DND-41 (cell line): ENCODE data around the gene PNMA6F.
A peak's percentile ranks its signal among the peaks of the same experiment; 100 is the strongest.
"Not testable (repeated sequence)": the region's sequence is repeated elsewhere in the genome, so short reads cannot be mapped to it uniquely, and the experiment has no call there.

Experiments used
- ATAC-seq: fragments of 200-7000 bp; cut with Tn5 transposase; 3 replicates; pipeline ENCODE4 v1.9.1; 2021; ENCODE audit warnings: low read depth; ENCODE audit not compliant: insufficient read depth
- DNase-seq: peaks from one replicate; pipeline ENCODE4 v3.0.0-alpha.2; 2020
- H2AFZ ChIP-seq: 2 replicates; pipeline ENCODE4 v1.6.0; 2012; ENCODE audit warnings: low read depth, low read length
- H3K27ac ChIP-seq: 2 replicates; pipeline ENCODE4 v1.5.1; 2012; ENCODE audit warnings: low read length, inconsistent platforms
- H3K27me3 ChIP-seq: fragments of 200-600 bp; sonication (generic); 2 replicates; pipeline ENCODE4 v1.6.0; 2012; ENCODE audit warnings: low read length, mild to moderate bottlenecking, inconsistent platforms; ENCODE audit not compliant: insufficient read depth, poor library complexity
- H3K36me3 ChIP-seq: 2 replicates; pipeline ENCODE4 v1.5.1; 2012; ENCODE audit warnings: low read length, inconsistent platforms; ENCODE audit not compliant: insufficient read depth
- H3K4me1 ChIP-seq: 2 replicates; pipeline ENCODE4 v1.5.1; 2012; ENCODE audit warnings: mild to moderate bottlenecking, low read length; ENCODE audit not compliant: insufficient read depth
- H3K4me2 ChIP-seq: 2 replicates; pipeline ENCODE4 v1.6.0; 2012; ENCODE audit warnings: mild to moderate bottlenecking, moderate library complexity, low read length, inconsistent platforms; ENCODE audit not compliant: insufficient read depth
- H3K4me3 ChIP-seq, 2 experiments: fragments of 200-600 bp in 1 of 2; shearing (Covaris generic) in 1 of 2; 2 replicates each; pipeline ENCODE4 v1.5.1; 2012 to 2016; ENCODE audit warnings: inconsistent platforms in 2 of 2, low read length in 2 of 2, mild to moderate bottlenecking in 2 of 2, low read depth in 1 of 2, moderate library complexity in 1 of 2
- H3K79me2 ChIP-seq: 2 replicates; pipeline ENCODE4 v1.6.0; 2012; ENCODE audit warnings: low read length, inconsistent platforms; ENCODE audit not compliant: insufficient read depth
- H3K9ac ChIP-seq: 2 replicates; pipeline ENCODE4 v1.6.0; 2012; ENCODE audit warnings: low read depth, mild to moderate bottlenecking, inconsistent platforms, low read length, moderate library complexity
- H3K9me3 ChIP-seq: 2 replicates; pipeline ENCODE4 v1.5.1; 2012; ENCODE audit warnings: low read length, moderate library complexity, mild to moderate bottlenecking, inconsistent platforms; ENCODE audit not compliant: insufficient read depth, severe bottlenecking
- H4K20me1 ChIP-seq: 2 replicates; pipeline ENCODE4 v1.6.0; 2012; ENCODE audit warnings: low read length; ENCODE audit not compliant: insufficient read depth
- CTCF ChIP-seq: IDR thresholded peaks from 2 replicates; pipeline ENCODE4 v1.5.1; 2012; ENCODE audit warnings: borderline replicate concordance, low read length, moderate library complexity, mild to moderate bottlenecking; ENCODE audit not compliant: poor library complexity, severe bottlenecking; ENCODE audit errors: extremely low read depth
- EZH2 ChIP-seq: IDR thresholded peaks from 3 replicates; pipeline ENCODE4 v1.6.1; 2012; ENCODE audit warnings: borderline replicate concordance, low read depth, mild to moderate bottlenecking, moderate library complexity, low read length, inconsistent platforms; ENCODE audit not compliant: severe bottlenecking

PNMA6F gene

GRCh38 chrX:153301746-153302145 is 19.8 kb downstream of the PNMA6F start:
- no peak overlapping the region for H3K27ac ChIP-seq
- ATAC-seq (no peak), DNase-seq (no peak)
- no peaks in the 10 kb centered on the region for H4K20me1 ChIP-seq
- H3K79me2 ChIP-seq, result no peaks in the 10 kb centered on the region
- no peaks in the 10 kb centered on the region for H3K9me3 ChIP-seq
- H3K4me2 ChIP-seq, result no peak overlapping the region
- H3K4me3 ChIP-seq, result no peak overlapping the region
- no peaks in the 10 kb centered on the region for H3K4me1 ChIP-seq
- H3K9ac ChIP-seq, result no peak overlapping the region
- H3K36me3 ChIP-seq, result no peaks in the 10 kb centered on the region
- TF ChIP-seq EZH2 (no peak), CTCF (no peak)
- no peak overlapping the region for H2AFZ ChIP-seq
- H3K27me3 ChIP-seq, result no peaks in the 10 kb centered on the region

GRCh38 chrX:153299855-153300254 is 21.7 kb downstream of the PNMA6F start:
- Histone ChIP-seq H3K4me3 (no peak overlapping the region), H3K27ac (no peak overlapping the region), H2AFZ (no peak overlapping the region), H3K27me3 (no peaks in the 10 kb centered on the region), H4K20me1 (no peaks in the 10 kb centered on the region), H3K4me2 (no peak overlapping the region), H3K9me3 (no peaks in the 10 kb centered on the region), H3K79me2 (no peaks in the 10 kb centered on the region), H3K4me1 (no peaks in the 10 kb centered on the region), H3K36me3 (no peaks in the 10 kb centered on the region), H3K9ac (no peak overlapping the region)
- TF ChIP-seq EZH2 (no peak), CTCF (no peak)
- ATAC-seq (no peak), DNase-seq (no peak)

GRCh38 chrX:153297376-153297775 is 24.2 kb downstream of the PNMA6F start:
- H3K9ac ChIP-seq, result no peak overlapping the region
- ATAC-seq (no peak), DNase-seq (no peak)
- no peak overlapping the region for H2AFZ ChIP-seq
- H4K20me1 ChIP-seq, result no peaks in the 10 kb centered on the region
- no peak for TF ChIP-seq CTCF
- TF ChIP-seq EZH2, result no peak
- H3K4me1 ChIP-seq, result peaks cover 4% of the 10 kb centered on the region; the same call in 1 of the 2 replicates
- H3K4me3 ChIP-seq, result no peak overlapping the region
- H3K79me2 ChIP-seq, result no peaks in the 10 kb centered on the region
- H3K9me3 ChIP-seq, result no peaks in the 10 kb centered on the region
- H3K36me3 ChIP-seq, result no peaks in the 10 kb centered on the region
- H3K4me2 ChIP-seq, result no peak overlapping the region
- no peak overlapping the region for H3K27ac ChIP-seq
- H3K27me3 ChIP-seq, result no peaks in the 10 kb centered on the region

GRCh38 chrX:153293485-153294071 is 28.0 kb downstream of the PNMA6F start:
- not testable (repeated sequence) for H3K79me2 ChIP-seq, H3K4me3 ChIP-seq, H2AFZ ChIP-seq, H3K9me3 ChIP-seq, H3K4me1 ChIP-seq, H3K4me2 ChIP-seq, H4K20me1 ChIP-seq, DNase-seq, H3K9ac ChIP-seq, H3K27me3 ChIP-seq, H3K36me3 ChIP-seq, H3K27ac ChIP-seq
- peak; percentile 91 for ATAC-seq

GRCh38 chrX:153288807-153289206 is 32.8 kb downstream of the PNMA6F start:
- not testable (repeated sequence) for H3K4me1 ChIP-seq, H3K36me3 ChIP-seq, H4K20me1 ChIP-seq, H3K79me2 ChIP-seq, H3K9ac ChIP-seq, H3K27me3 ChIP-seq, H3K4me2 ChIP-seq, H2AFZ ChIP-seq, H3K4me3 ChIP-seq, ATAC-seq, H3K9me3 ChIP-seq, DNase-seq, H3K27ac ChIP-seq

GRCh38 chrX:153285678-153286077 is 35.9 kb downstream of the PNMA6F start:
- not testable (repeated sequence) for H4K20me1 ChIP-seq, DNase-seq, H3K4me3 ChIP-seq, H3K9ac ChIP-seq, H3K79me2 ChIP-seq, H3K27me3 ChIP-seq, ATAC-seq, H3K4me2 ChIP-seq, H3K27ac ChIP-seq, H3K4me1 ChIP-seq, H2AFZ ChIP-seq, H3K36me3 ChIP-seq, H3K9me3 ChIP-seq
